Measurements from ENCODE around the gene MMP7. TPM values are rescaled to one million over a fixed set of nuclear protein-coding genes. Genes with fewer than 3 reads are reported as not detected.

Gene MMP7
- total RNA-seq, 2 donors from 2014 or later, result 54.5 to 105 TPM

DNA sequence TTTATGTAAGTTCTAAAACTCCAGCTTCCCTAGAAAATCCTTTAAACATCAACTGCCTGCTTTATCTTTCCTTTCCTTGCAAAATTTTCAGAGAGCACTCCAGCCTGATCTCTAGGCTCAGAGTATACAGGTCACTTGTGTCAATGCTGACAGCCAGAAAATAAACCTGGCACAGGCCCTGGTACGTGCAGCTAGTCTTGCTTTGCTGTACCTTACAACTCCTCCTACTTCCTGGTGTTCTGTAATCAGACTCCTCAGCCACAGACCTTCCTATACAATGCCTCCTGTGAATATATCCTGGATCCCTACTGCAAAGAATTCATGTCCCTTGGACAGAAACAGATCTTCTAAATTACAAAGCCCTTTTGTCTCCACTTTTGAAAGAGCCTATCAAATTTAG lies 53.7 kb downstream of the MMP7 start:
- Histone ChIP-seq H3K4me3 (no peak overlapping the region), H3K27ac (peak overlapping the region; percentile 11 to 62 (median 36)), H3K27me3 (no peaks in the 10 kb centered on the region), H3K4me1 (peaks cover 13% of the 10 kb centered on the region), H3K36me3 (replicated peaks in 1 of 2; ENCODE audit: insufficient read depth in 1 of 2, low read depth in 2 of 2) (no peaks in the 10 kb centered on the region), H3K9me3 (no peaks in the 10 kb centered on the region)
- 0 to 11% methylated on average over 1 of the region's 1 CpG for WGBS, 2 donors
- peak in 1 of 7 experiments; percentile 5 for TF ChIP-seq CTCF (IDR thresholded peaks at IDR 0.05)
- no peak for TF ChIP-seq POLR2A (IDR thresholded peaks at IDR 0.05)
- DNase-seq, result peak; percentile 67 to 86 (median 81)
- ATAC-seq, result peak; percentile 93
- intact Hi-C loops (cut with DNase I), result no loop called here

DNA sequence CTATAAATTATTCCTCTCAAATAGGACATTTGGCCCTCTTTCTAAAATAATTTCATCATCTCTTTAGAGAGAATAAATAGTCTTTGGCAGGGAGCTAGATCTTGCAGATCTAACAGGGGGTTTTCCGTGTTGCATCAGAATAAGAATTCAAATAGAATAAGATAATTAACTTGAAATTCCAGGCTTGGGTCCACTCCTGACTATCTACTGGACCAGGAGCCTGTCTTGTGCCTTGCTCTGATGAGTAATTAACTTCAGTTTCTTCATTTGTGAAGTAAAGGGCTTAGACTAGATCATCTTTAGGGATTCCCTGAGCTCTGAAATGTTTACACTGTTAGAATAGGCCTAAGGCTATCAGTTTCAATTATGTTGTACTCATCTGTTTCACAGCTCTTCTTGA lies 54.5 kb downstream of the MMP7 start:
- no peak overlapping the region for H3K4me3 ChIP-seq
- H3K27ac ChIP-seq, result peak overlapping the region in 2 of 4 donors; percentile 37 to 62
- no peaks in the 10 kb centered on the region for H3K36me3 ChIP-seq (replicated peaks in 1 of 2; ENCODE audit: insufficient read depth in 1 of 2, low read depth in 2 of 2)
- WGBS, 2 donors, result 53 to 59% methylated on average over 1 of the region's 1 CpG
- peaks cover 13% of the 10 kb centered on the region for H3K4me1 ChIP-seq
- no peaks in the 10 kb centered on the region for H3K9me3 ChIP-seq
- no peaks in the 10 kb centered on the region for H3K27me3 ChIP-seq
- TF ChIP-seq POLR2A (IDR thresholded peaks at IDR 0.05) (no peak), CTCF (IDR thresholded peaks at IDR 0.05) (no peak)
- DNase-seq (no peak), ATAC-seq (no peak)
- intact Hi-C loops (cut with DNase I), result no loop called here

DNA sequence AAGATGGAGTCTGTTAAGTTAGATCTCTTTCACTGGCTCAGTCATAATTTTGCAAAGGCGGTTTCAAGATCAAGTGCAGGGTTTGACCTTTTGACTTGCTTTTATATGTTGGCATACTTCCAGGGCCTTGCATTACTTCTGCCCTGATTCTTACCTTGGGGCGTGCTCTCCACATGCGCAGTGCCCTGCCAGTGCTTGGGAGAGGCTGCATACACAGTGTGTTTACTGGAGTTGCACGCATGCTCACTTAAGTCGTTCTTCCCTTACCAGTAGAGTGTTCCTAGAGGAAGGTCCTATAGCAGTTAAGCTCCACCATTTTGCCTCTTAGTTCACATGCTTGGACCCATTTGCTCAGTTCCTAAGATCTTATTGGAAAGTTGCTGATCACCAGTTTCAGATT lies 57.0 kb downstream of the MMP7 start:
- WGBS, 2 donors, result 94 to 95% methylated on average over 5 of the region's 5 CpGs
- Histone ChIP-seq H3K27ac (no peak overlapping the region), H3K4me1 (peaks cover 28% of the 10 kb centered on the region), H3K4me3 (no peak overlapping the region), H3K9me3 (no peaks in the 10 kb centered on the region), H3K27me3 (no peaks in the 10 kb centered on the region), H3K36me3 (replicated peaks in 1 of 2; ENCODE audit: insufficient read depth in 1 of 2, low read depth in 2 of 2) (no peaks in the 10 kb centered on the region)
- intact Hi-C loops (cut with DNase I), result no loop called here
- no peak for TF ChIP-seq CTCF (IDR thresholded peaks at IDR 0.05)
- no peak for TF ChIP-seq POLR2A (IDR thresholded peaks at IDR 0.05)
- no peak for DNase-seq
- ATAC-seq, result no peak

DNA sequence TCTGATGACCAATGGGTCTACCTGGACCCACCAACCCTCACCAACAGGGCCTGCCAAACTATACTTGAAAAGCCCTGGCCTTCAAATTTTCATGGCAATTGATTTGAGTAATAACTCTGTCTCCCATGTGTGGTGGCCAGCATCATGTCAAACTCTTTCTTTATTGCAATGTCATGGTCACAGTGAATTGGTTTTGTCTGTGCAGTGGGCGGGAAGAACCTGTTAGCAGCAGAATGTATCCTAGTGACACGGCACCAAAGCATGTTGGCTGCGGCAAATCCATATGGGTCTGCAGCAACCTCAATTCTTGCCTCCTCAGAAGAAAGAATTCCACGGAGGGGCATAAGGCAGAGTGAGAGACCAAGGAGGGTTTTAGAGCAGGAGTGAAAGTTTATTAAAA lies 58.4 kb downstream of the MMP7 start:
- 91 to 98% methylated on average over 4 of the region's 4 CpGs for WGBS, 2 donors
- Histone ChIP-seq H3K4me3 (no peak overlapping the region), H3K27me3 (no peaks in the 10 kb centered on the region), H3K9me3 (no peaks in the 10 kb centered on the region), H3K27ac (no peak overlapping the region), H3K4me1 (peaks cover 38% of the 10 kb centered on the region), H3K36me3 (replicated peaks in 1 of 2; ENCODE audit: insufficient read depth in 1 of 2, low read depth in 2 of 2) (no peaks in the 10 kb centered on the region)
- intact Hi-C loops (cut with DNase I), result no loop called here
- TF ChIP-seq POLR2A (IDR thresholded peaks at IDR 0.05) (no peak), CTCF (IDR thresholded peaks at IDR 0.05) (no peak)
- no peak for DNase-seq
- no peak for ATAC-seq

- Histone ChIP-seq H3K4me1 (peaks cover 38% of the 10 kb centered on the region), H3K27ac (no peak overlapping the region), H3K36me3 (replicated peaks in 1 of 2; ENCODE audit: insufficient read depth in 1 of 2, low read depth in 2 of 2) (no peaks in the 10 kb centered on the region), H3K4me3 (no peak overlapping the region), H3K27me3 (no peaks in the 10 kb centered on the region), H3K9me3 (no peaks in the 10 kb centered on the region)
- no peak for TF ChIP-seq POLR2A (IDR thresholded peaks at IDR 0.05)
- TF ChIP-seq CTCF (IDR thresholded peaks at IDR 0.05), result no peak
- DNase-seq, result no peak
- intact Hi-C loops (cut with DNase I), result no loop called here
- ATAC-seq, result no peak
Observed at GRCh38 chr11:102471474-102471873, 59.1 kb downstream of the MMP7 start.
